NCI-H1048 (cell line): ENCODE measurements around the gene CST3.
A peak's percentile ranks its signal among the peaks of the same experiment; 100 is the strongest.
"Not testable (repeated sequence)": the region's sequence is repeated elsewhere in the genome, so short reads cannot be mapped to it uniquely, and the experiment has no call there.

Experiments
- DNase-seq: peaks from one replicate; lab custom pipeline; 2025; lab: John Stamatoyannopoulos, UW

The CST3 gene

DNA sequence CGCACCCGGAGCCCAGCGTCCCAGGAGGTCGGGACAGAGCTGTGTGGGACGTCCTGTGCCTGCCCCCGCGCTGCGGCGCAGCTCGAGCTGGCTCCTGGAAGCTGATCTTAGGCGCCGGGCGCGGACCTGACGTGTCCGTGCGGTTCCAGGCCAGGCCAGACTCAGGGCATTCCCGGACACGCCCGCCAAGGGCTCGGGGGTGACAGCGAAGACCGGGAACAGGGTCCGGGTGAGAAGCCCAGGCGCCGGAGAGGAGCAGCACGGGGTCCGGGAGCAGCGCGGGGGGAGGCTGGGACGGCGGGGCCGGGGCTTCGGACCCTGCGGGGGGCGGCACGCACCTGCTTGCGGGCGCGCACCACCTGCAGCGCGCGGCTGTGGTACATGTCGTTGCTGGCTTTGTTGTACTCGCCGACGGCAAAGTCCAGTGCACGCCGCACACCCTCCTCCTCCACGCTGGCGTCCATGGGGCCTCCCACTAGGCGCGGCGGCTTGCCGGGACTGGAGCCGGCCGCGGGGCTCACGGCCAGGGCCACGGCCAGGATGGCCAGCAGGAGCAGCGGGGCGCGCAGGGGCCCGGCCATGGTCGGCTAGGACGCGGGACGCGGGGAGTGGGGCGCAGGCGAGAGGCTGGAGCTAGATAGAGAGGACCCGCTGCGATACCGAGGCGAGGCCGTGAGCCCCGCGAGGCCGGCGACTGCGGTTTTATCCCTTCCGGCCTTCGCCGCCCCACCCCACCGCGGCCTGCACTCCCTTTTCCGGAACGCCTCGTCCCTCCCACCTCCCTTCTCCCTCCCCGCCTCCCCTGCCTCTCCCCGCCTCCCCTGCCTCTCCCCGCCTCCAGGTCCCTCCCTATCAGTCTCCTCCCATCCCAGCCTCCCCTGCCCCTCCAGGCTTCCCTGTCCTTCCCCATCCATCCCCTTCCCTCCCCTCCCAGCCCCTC is at the start of gene CST3:
Gene CST3, minus strand, starts transcription at position 674 of the 940 bp plus-strand sequence. Its CDS starts 93 bp downstream, at position 581.
- DNase-seq: peak; percentile 54

DNA sequence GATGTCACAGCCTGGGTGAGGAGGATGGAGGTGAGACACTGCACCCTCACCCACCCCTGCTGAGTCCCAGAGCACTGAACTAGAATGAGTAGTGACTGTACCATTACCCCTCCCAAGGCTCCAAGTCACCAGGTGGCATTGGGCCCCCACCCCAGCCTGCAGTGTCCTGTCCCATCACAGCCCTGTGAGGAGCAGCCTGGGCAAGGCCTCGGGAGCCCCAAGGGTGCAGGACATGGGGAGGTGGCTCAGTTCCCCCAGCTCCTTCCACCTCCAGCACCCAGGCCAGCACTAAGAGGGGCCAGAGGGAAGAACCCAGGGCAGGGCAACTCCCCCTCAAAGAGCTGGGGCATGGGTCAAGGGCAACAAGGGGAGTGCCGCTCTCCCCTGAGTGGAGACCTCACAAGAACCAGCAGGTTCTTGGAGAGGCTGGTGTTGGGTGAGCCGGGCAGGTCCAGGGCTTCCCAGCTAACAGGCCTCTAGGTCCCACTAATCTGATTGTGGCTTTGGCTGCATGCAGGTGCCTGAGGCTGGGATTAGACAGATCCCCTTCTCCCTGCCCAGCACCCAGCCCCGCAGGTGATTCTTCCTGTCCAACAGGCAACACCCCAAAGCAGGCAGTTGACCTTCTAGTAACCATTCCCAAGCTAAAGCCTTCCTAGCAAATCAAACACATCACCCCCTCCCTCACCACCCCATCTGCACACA is 48.4 kb upstream of the CST3 start:
- DNase-seq: no peak

- not testable (repeated sequence) for DNase-seq
Measured at GRCh38 chr20:23685529-23685896, 47.8 kb upstream of the CST3 start.

GRCh38 chr20:23684261-23684660 is 46.5 kb upstream of the CST3 start:
- DNase-seq: no peak

GRCh38 chr20:23683807-23684206 is 46.1 kb upstream of the CST3 start:
- DNase-seq: no peak

DNA sequence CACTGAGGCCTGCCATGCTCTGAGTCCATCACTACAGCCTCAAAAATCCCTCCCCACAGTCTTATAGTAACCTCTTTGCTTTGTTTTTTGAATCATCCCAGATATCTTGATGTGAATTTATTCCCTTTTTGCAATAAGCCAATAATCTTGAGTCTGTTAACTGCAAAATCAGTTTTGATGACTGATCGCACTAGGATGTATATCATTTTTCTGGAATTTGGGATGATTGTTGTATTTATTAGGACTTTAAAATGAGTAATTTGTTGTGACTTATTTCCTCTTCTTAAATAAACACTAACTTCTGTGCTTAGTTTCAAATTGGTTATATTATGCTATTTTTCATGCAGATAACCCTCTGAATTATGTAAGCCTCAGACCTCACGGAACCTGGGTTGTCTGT is 45.5 kb upstream of the CST3 start:
- no peak for DNase-seq

DNA sequence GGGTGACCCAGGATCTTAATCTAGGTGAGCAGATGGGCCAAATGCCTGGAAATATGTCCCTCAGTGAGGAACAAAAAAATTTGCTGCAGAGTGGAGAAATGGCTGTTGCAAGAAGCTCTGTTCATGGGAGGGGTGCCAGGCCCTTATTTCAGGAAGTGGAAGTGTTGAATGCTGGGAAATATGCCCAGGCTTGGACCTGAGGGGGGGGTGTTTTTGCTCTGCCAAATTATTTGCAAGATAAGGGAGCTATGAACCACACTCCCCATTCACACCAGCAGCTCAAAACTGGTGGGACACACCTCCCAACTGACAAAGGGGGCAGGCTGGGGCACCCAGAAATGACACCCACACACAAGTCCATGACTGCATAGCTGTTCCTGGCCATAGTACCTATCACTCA is 42.4 kb upstream of the CST3 start:
- no peak for DNase-seq

DNA sequence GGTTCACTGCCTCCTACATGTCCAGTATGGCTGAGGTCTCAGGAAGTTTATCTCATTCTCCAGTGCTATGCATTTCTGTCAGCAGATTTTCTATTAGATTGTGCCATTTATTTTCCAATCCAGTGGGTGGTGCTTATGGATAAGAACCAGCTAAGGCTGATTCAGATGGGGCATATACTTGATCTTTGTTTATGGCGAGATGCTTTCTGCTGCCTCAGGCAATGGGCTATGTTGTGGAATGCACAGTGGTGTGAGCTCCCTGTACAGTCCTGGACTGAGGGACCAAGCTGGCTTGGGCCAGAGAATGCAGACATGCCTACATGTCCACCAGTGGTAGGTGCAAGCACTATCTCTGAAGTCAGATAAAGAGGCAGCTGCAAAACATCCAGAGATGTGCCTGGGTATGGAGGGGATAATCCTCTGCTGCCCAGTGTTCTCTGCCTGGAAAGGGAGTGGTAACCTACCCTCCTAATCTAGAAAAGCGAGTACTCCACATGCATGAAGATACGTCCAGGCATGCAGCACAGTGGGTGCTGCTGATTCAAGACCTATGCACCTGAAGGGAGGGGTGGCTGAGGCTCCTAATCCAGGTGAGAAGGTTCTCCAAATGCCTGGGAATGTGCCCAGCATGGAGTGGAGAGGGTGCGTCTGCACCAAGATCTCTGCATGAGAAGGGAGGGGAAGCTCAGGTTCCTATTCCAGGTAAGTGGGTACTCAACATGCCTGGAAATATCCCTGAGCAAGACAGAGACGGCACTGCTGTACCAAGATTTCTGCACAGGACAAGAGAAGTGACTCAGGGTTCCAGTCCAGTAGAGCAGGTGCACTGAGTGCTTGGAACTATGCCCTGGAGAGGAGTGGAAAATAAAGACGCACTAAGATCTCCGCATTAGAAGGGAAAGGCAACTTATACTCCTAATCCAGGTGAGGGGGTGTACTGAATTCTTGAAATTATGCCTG is 41.7 kb upstream of the CST3 start:
- no peak for DNase-seq

- no peak for DNase-seq
Measured at GRCh38 chr20:23673209-23673608, 35.5 kb upstream of the CST3 start.

- no peak for DNase-seq
Measured at GRCh38 chr20:23672158-23672557, 34.4 kb upstream of the CST3 start.

- no peak for DNase-seq
Measured at GRCh38 chr20:23671479-23671878, 33.7 kb upstream of the CST3 start.

- no peak for DNase-seq
Measured at GRCh38 chr20:23670361-23670760, 32.6 kb upstream of the CST3 start.

DNA sequence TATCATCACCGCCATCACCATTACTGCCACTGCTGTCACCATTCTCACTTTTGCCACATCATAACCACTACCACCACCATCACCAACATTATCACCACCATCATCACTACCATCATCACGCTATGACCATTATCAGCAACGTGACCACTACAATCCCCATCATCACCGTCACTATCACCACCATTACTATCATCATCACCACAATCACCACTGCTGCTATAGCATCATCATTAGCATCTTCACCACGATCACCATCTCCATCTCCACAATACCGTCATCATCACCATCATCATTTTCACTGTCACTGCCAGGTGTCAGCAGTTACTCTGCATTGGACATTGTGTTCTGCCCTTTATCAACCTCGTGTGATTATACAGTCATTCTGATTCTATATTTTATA is 32.1 kb upstream of the CST3 start:
- no peak for DNase-seq

GRCh38 chr20:23669327-23669726 is 31.6 kb upstream of the CST3 start:
- no peak for DNase-seq

DNA sequence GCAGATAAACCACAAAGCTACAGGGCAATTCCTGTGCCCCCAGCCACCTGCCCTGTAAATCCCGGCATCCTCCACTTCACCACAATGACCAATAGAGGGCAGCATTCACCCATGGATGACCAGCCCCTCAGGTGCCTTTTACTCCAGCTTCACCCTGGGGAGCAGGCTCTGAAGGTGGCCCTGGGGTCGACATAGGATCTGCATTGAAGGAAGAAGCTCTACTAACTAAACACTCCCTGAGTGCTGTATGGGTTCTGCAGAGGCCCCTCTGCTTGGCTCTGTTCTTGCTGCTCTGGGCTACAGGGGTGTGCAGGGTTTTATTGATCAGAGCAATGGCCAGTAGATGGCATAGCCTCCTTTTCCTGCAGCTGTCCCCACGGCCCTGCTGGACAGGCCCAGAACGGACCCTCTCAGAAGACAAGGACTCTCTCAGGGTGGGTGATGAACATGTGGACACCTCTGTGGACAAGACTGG is 30.8 kb upstream of the CST3 start:
- no peak for DNase-seq

- DNase-seq: no peak
Measured at GRCh38 chr20:23667666-23668065, 29.9 kb upstream of the CST3 start.

DNA sequence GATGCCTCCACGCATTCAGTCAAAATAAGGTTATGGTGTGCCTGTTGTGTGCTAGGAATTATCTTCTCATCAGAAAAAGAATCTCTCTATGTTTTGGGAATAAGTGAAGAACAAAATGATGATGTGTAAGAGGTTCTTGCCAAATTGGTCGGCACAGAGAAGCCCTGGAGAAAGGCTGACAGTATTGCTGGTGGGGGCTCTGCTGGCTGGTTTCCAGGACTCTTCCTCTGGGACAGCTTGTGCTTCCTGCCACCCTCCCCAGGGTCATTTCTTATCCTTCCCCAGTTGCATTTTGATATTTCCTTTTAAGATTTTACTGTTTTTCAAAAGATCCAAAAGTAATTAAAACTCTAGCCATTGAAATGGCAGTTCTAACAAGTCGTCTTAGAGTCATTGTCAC is 28.9 kb upstream of the CST3 start:
- DNase-seq: no peak

GRCh38 chr20:23666189-23666588 is 28.4 kb upstream of the CST3 start:
- no peak for DNase-seq

- DNase-seq: no peak
Measured at GRCh38 chr20:23664954-23665353, 27.2 kb upstream of the CST3 start.

- DNase-seq: not testable (repeated sequence)
Measured at GRCh38 chr20:23664046-23664445, 26.3 kb upstream of the CST3 start.

DNA sequence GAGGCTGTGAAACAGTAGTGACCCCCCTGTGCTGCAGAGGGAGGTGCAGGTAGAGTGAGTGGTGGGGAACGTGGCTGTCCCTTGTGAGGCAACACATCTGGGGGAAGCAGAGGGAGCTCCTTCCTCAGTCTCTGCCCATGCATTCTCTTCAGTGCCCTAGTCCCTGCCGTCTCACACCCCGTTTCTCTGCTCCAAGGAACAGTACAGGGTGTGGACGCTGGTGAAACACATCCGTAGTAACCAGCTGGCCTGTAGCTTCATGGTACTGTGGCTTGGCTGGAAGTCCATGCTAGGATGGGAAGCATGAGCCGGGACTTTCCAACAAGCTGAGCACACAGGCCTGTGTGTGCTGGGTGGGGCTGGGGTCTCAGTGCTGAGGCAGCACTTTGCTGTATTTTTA is 25.4 kb upstream of the CST3 start:
- DNase-seq: no peak

DNA sequence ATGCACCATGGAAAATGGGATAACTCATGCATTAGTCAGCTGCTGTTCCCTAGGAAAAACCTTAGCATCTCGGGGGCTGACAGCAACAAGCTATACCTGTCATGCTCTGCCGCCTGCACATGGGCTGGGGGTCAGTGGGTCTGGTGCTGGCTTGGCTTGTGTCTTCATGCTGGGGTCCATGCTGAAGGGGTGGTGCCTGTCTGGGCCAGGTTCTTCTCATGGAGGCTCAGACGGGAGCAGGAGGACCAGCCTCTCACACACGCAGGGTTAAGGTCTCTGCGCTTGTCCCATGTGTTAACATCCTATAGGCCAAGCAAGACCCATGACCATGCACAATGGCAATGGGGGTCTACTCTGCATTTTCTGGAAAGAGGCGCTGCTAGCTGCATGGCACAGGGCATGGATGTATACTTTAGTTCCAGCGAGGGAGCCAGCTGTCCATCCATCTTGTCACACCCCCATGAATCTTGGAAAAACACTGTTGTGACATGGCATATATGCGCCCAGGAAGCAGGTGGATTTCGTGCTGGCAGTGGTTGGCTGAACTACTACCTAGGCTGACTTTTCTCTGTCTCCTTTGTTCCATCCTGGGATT is 24.6 kb upstream of the CST3 start:
- no peak for DNase-seq
